ENCODE measurements around the gene TSPAN14. TPM values are rescaled to one million over a fixed set of nuclear protein-coding genes. Genes with fewer than 3 reads are reported as not detected.

Gene TSPAN14
- total and polyA plus RNA-seq, 2 donors (not counting 1 experiment from before 2014, with no cell fraction given) = 12.1 to 50.0 TPM

- Histone ChIP-seq H3K79me2 (ENCODE audit: control insufficient read depth, insufficient read depth, low read length) (peaks cover 47% of the 10 kb centered on the region), H3K4me1 (ENCODE audit: control insufficient read depth, extremely low read depth, insufficient read depth, low read length) (peaks cover 27% of the 10 kb centered on the region), H2AFZ (ENCODE audit: low read length) (no peak overlapping the region), H3K27me3 (ENCODE audit: control insufficient read depth, insufficient read depth, low read length) (no peaks in the 10 kb centered on the region), H3K27ac (ENCODE audit: insufficient read depth, low read length) (no peak overlapping the region), H3K36me3 (ENCODE audit: control insufficient read depth, insufficient read depth, low read length) (peaks cover 1% of the 10 kb centered on the region), H4K20me1 (ENCODE audit: control insufficient read depth, extremely low read depth, insufficient read depth, low read length) (no peaks in the 10 kb centered on the region), H3K4me3 (replicated peaks in 1 of 4; ENCODE audit: control extremely low read depth in 1 of 4, insufficient read depth in 1 of 4, low read depth in 3 of 4, low read length in 4 of 4) (no peak overlapping the region), H3K4me2 (ENCODE audit: extremely low read depth, insufficient read depth, low read length) (no peak overlapping the region), H3K9ac (ENCODE audit: insufficient read depth, low read length) (no peak overlapping the region), H3K9me3 (ENCODE audit: control insufficient read depth, insufficient read depth, low read depth, low read length) (no peaks in the 10 kb centered on the region)
- no peak for DNase-seq (ENCODE audit: low read depth in 2 of 2)
- no peak for TF ChIP-seq EZH2 (IDR thresholded peaks at IDR 0.05; ENCODE audit: low read length, missing control alignments)
- no peak for TF ChIP-seq CTCF (conservative IDR thresholded peaks at IDR 0.05 in 1 of 2, IDR thresholded peaks at IDR 0.05 in 1 of 2; ENCODE audit: low read depth in 1 of 2, low read length in 2 of 2)
Observed at GRCh38 chr10:80471001-80471400, 16.9 kb downstream of the TSPAN14 start.

DNA sequence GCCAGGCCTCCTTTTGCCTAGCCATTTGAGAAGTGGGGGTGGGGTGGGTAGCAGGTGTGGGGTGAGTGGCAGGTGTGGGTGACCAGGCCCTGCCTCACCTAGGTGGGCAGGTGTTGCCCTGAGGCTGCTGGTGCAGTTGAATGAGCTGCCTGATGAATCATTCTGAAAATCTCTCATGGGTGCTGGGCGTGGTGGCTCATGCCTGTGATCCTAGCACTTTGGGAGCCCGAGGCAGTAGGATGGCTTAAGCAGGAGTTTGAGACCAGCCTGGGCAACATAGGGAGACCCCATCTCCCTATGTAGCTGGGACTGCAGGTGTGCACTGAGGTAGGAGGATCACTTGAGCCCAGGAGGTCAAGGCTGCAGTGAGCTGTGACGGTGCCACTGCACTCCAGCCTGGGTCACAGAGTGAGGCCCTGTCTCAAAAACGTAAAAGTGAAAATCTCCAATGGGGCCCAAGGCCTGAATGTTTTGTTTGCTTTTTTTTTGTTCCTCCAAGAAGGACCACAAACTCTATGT lies 17.7 kb downstream of the TSPAN14 start:
- Histone ChIP-seq H3K27ac (ENCODE audit: insufficient read depth, low read length) (no peak overlapping the region), H4K20me1 (ENCODE audit: control insufficient read depth, extremely low read depth, insufficient read depth, low read length) (no peaks in the 10 kb centered on the region), H3K4me3 (replicated peaks in 1 of 4; ENCODE audit: control extremely low read depth in 1 of 4, insufficient read depth in 1 of 4, low read depth in 3 of 4, low read length in 4 of 4) (no peak overlapping the region), H3K4me1 (ENCODE audit: control insufficient read depth, extremely low read depth, insufficient read depth, low read length) (peaks cover 27% of the 10 kb centered on the region), H3K79me2 (ENCODE audit: control insufficient read depth, insufficient read depth, low read length) (peaks cover 43% of the 10 kb centered on the region), H3K4me2 (ENCODE audit: extremely low read depth, insufficient read depth, low read length) (no peak overlapping the region), H2AFZ (ENCODE audit: low read length) (no peak overlapping the region), H3K36me3 (ENCODE audit: control insufficient read depth, insufficient read depth, low read length) (peaks cover 1% of the 10 kb centered on the region), H3K27me3 (ENCODE audit: control insufficient read depth, insufficient read depth, low read length) (no peaks in the 10 kb centered on the region), H3K9ac (ENCODE audit: insufficient read depth, low read length) (no peak overlapping the region), H3K9me3 (ENCODE audit: control insufficient read depth, insufficient read depth, low read depth, low read length) (no peaks in the 10 kb centered on the region)
- TF ChIP-seq EZH2 (IDR thresholded peaks at IDR 0.05; ENCODE audit: low read length, missing control alignments) = no peak
- no peak for TF ChIP-seq CTCF (conservative IDR thresholded peaks at IDR 0.05 in 1 of 2, IDR thresholded peaks at IDR 0.05 in 1 of 2; ENCODE audit: low read depth in 1 of 2, low read length in 2 of 2)
- DNase-seq (ENCODE audit: low read depth in 2 of 2) = no peak

DNA sequence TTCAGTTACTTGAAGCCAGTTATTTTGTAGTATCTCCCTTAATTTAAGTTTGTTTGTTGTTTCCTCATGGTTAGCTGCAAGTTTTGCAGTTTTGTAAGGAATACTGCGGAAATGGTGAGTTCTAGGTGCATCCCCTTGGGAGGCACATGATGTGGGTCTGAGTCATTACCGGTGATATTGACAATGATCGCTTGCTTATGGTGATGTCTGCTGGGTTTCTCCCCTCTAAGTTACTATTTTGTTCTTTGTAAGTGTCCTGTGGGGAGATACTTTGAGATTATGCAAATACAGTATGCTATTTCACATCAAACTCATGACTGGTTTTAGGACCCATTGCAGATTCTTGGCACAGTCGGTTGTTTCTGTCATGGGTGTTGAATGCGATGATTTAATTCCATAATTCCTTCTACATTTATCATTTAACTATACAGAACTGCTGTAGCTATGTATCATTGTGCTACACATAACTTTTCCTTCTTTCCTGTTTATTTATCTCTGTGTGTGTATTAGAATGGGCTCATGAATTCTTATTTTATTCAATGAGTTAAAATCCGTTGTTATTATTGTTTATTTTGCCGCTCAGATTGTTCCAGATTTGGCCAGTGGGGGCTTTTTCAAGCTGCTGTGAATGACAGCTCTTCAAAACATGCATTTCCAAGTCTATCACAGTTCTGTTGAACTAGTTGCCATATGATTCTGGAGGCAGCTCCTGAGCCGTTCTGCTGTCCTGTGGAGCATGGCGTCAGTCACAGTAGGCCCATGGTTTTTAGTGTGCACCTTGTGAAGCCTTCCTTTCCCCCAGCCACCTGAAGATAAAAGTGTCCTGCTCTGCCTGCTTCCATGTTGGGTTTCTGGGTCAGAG lies 18.4 kb downstream of the TSPAN14 start:
- Histone ChIP-seq H3K9me3 (ENCODE audit: control insufficient read depth, insufficient read depth, low read depth, low read length) (no peaks in the 10 kb centered on the region), H3K79me2 (ENCODE audit: control insufficient read depth, insufficient read depth, low read length) (peaks cover 44% of the 10 kb centered on the region), H3K4me3 (replicated peaks in 1 of 4; ENCODE audit: control extremely low read depth in 1 of 4, insufficient read depth in 1 of 4, low read depth in 3 of 4, low read length in 4 of 4) (no peak overlapping the region), H3K27ac (ENCODE audit: insufficient read depth, low read length) (peak overlapping the region; percentile 49), H3K4me2 (ENCODE audit: extremely low read depth, insufficient read depth, low read length) (no peak overlapping the region), H4K20me1 (ENCODE audit: control insufficient read depth, extremely low read depth, insufficient read depth, low read length) (no peaks in the 10 kb centered on the region), H3K36me3 (ENCODE audit: control insufficient read depth, insufficient read depth, low read length) (peaks cover 1% of the 10 kb centered on the region), H2AFZ (ENCODE audit: low read length) (no peak overlapping the region), H3K9ac (ENCODE audit: insufficient read depth, low read length) (no peak overlapping the region), H3K27me3 (ENCODE audit: control insufficient read depth, insufficient read depth, low read length) (no peaks in the 10 kb centered on the region), H3K4me1 (ENCODE audit: control insufficient read depth, extremely low read depth, insufficient read depth, low read length) (peaks cover 27% of the 10 kb centered on the region)
- TF ChIP-seq EZH2 (IDR thresholded peaks at IDR 0.05; ENCODE audit: low read length, missing control alignments) = no peak
- peak in 1 of 2 donors; percentile 18 for TF ChIP-seq CTCF (conservative IDR thresholded peaks at IDR 0.05 in 1 of 2, IDR thresholded peaks at IDR 0.05 in 1 of 2; ENCODE audit: low read depth in 1 of 2, low read length in 2 of 2)
- DNase-seq (ENCODE audit: low read depth in 2 of 2) = peak; percentile 88
